Liver (tissue), 3 donors: ENCODE data around the gene ZNF775.

Experiments
- CTCF ChIP-seq: fragments of 150-350 bp; IDR thresholded peaks from 2 replicates; pipeline ENCODE4 v1.5.1; 2017; ENCODE audit warnings: improper control_type of control experiment, low read depth, low read length; ENCODE audit not compliant: missing input control
- JUND ChIP-seq, 2 donors: IDR thresholded peaks; 2 replicates each; pipeline ENCODE4 v1.6.1; 2016; ENCODE audit warnings: antibody characterized with exemption in 2 of 2
- RAD21 ChIP-seq, 2 donors: IDR thresholded peaks; 2 replicates each; pipeline ENCODE4 v1.6.1; 2016; ENCODE audit warnings: antibody characterized with exemption in 2 of 2, mild to moderate bottlenecking in 2 of 2
- SP1 ChIP-seq: IDR thresholded peaks from 2 replicates; pipeline ENCODE4 v1.6.1; 2018; ENCODE audit warnings: antibody characterized with exemption, mild to moderate bottlenecking
- TAF1 ChIP-seq: conservative IDR thresholded peaks from 2 replicates; pipeline ENCODE4 v1.6.1; 2016; ENCODE audit warnings: antibody characterized with exemption, mild to moderate bottlenecking
- donor health status: healthy.
- donor health status: healthy.

DNA sequence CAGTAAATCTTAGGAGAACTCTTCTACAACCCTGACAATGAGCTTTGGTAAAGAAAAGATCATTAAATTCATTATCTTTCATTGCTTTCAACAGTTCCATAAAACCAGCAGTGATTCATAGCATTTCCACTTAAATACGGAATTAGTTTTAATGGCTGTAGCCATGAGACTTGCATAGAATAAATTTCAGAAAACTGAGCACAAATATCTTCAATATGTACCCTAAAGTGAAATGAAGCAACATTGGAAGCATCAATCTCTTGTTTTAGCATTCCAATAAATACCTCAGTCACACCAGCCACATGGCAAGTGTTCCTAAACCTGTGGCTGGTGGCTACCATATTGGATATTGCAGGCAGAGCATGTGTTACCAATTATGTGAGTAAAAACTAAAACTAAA is 34.1 kb upstream of the ZNF775 start:
- TF ChIP-seq SP1 (no peak), CTCF (no peak), RAD21 (IDR thresholded peaks at IDR 0.05) (no peak), TAF1 (no peak), JUND (IDR thresholded peaks at IDR 0.05) (no peak)
